Effector CD4-positive, alpha-beta T cell (primary cell): ENCODE measurements around the gene DYNLL1.
A peak's percentile ranks its signal among the peaks of the same experiment; 100 is the strongest.
"Not testable (repeated sequence)": the region's sequence is repeated elsewhere in the genome, so short reads cannot be mapped to it uniquely, and the experiment has no call there.

Experiments
- DNase-seq: peaks from one replicate; pipeline ENCODE4 v3.0.0-alpha.2; 2020
- total RNA-seq: gene quantifications from one replicate; lab custom pipeline; 2026; lab: John Stamatoyannopoulos, UW

DYNLL1 gene
- total RNA-seq = 62.1 reads per million, percentile 73 among the genes with 10 or more reads in this experiment

- DNase-seq = peak; percentile 96
Measured at GRCh38 chr12:120495731-120496412, at the start of gene DYNLL1. Gene DYNLL1, plus strand, starts transcription at chr12:120496113. Its CDS starts 309 bp downstream, at chr12:120496422.

GRCh38 chr12:120446844-120447178 is 49.1 kb upstream of the DYNLL1 start:
- not testable (repeated sequence) for DNase-seq

- no peak for DNase-seq
Measured at GRCh38 chr12:120447992-120448391, 47.9 kb upstream of the DYNLL1 start.

DNA sequence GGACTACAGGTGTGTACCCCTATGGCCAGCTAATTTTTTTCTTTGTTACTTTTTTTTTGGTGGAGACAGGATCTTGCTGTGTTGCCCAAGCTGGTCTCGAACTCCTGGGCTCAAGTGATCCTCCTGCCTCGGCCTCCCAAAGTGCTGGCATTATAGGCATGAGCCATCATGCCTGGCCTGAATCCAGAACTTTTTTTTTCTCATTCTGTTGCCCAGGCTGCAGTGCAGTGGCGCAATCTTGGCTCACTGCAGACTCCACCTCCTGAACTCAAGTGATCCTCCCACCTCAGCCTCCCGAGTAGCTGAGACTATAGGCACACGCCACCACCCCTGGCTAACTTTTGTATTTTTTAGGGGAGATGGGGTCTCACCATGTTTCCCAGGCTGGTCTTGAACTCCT is 43.4 kb upstream of the DYNLL1 start:
- DNase-seq = not testable (repeated sequence)

DNA sequence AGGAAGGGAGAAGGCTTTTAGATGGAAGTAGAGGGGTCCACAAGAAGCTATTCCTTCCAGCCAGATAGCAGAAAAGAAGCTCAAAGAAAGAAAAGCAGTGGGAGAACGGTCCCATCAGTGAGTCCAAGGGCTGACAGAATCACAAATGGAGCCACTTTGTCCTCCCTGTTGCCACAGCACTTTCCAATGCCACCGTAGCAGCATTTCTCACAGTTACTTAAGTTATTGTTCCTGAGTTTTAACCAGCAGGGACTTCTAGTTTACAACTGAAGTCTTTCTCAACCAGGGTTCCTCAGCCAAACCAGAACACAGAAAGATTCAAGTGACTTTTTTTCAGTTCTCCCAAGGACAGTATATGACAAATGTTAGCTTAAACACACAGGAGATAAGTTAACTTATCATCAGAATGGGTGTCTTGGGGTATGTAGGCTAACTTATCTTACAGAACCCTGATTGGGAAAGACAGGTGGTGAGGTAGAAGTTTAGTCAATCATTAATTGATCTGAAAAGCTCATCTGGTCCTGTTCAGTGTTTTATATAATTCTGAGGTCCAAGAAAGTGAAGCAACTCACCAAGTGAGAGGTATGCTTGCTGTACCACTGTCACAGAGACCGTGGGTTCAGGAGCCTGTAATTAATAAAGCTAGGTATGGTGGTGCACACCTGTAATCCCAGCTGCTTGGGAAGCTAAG is 42.7 kb upstream of the DYNLL1 start:
- no peak for DNase-seq

- DNase-seq = no peak
Measured at GRCh38 chr12:120453977-120454376, 41.9 kb upstream of the DYNLL1 start.

DNA sequence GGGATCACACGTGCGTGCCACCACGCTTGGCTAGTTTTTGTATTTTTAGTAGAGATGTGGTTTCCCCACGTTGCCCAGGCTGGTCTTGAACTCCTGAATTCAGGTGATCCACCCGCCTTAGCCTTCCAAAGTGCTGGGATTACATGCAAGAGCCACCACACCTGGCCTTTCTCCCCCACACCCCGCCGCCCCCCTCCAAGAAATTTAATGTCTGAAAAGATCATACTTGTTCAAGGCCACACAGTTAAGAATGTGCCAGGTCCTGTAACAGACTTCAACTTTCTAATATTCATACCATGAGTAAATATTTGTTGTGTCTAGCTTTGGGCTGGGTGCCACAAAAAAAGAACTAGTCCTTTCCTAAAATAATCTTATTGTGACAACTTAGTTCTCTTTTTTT is 40.6 kb upstream of the DYNLL1 start:
- no peak for DNase-seq

DNA sequence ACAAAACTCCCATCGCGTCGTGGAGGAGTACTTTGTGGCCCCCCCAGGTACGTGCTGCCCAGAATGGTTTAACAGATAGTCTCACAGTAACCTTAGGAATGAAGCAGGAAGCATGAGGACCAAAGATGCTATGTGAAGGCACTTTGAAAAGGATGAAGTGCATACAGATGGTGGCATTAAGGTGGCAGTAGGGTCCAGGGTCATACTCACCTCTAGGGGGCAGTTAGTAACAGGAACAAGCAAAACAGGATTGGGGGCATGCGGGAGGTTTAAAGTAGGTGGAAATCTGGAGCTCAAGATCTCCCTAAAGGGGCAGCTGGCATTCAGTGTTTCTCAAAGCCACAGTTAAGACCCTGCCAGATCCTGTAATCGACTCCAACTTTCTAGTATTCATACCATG is 38.8 kb upstream of the DYNLL1 start:
- no peak for DNase-seq

DNA sequence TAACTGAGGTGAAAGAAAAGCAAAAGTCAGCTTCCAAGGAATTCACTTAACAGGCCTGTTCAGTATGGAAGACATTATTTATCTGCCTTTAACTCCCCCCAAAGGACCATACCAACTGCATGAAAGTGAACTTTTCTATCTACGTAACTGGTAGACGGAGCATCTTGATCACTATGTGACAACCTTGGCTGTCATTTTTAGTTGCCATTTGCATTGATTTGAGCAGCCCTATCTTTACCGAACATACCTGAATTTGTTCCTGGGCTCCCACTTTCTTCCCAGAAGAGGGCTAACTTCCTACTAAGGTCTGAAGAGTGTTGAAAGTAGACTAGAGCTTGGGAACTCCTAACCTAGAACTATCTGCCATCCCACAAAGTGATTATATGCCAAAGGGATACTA is 35.8 kb upstream of the DYNLL1 start:
- DNase-seq = no peak

- no peak for DNase-seq
Measured at GRCh38 chr12:120462099-120462640, 33.7 kb upstream of the DYNLL1 start.

- no peak for DNase-seq
Measured at GRCh38 chr12:120463712-120464111, 32.2 kb upstream of the DYNLL1 start.

GRCh38 chr12:120465756-120466155 is 30.2 kb upstream of the DYNLL1 start:
- no peak for DNase-seq

DNA sequence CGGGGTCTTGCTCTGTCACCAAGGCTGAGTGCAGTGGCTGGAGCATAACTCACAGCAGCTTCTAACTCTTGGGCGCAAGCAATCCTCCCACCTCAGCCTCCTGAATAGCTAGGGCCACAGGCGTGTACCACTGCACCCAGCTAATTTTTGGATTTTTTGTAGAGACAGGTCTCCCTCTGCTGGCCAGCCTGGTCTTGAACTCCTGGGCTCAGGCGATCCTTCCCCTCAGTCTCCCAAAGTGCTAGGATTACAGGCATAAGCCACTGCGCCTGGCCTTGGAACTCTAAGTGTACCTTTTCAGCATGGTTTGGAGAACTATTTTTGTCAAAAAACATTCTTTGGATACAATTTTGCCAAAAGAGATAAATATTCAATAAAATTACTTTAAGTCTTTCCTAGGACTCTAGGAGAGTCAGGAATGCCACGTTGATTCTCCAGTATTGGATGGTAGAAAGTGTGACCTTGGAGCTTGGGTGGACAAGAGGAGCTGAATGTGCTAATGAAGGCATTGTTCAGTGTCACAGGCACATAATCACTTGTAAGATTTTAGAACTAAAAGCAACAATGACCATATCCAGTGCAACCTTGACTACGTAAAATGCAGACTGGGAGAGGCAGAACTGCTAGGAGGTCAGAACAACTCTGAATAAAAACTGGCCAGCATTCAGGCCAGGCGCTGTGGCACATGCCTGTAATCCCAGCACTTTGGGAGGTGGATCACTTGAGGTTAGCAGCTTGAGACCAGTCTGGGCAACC is 29.2 kb upstream of the DYNLL1 start:
- DNase-seq = no peak

DNA sequence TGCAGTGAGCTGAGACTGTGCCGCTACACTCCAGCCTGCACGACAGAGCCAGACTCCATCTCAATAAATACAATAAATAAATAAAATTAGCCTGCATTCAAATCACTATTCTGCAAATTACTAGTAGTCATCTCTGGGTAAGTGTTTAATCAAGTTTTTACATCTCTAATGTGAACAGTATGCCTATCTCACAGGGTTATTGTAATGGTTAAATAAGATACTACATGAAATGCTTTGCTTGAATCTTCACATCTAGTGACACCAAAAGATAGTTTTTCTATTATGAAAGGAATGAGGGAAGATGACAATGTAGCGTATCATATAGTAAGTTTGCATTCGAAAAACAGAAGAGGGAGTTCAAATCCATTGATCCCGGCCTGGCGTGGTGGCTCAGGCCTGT is 28.5 kb upstream of the DYNLL1 start:
- no peak for DNase-seq

GRCh38 chr12:120468325-120468820 is 27.5 kb upstream of the DYNLL1 start:
- no peak for DNase-seq

GRCh38 chr12:120468821-120469449 is 27.0 kb upstream of the DYNLL1 start:
- DNase-seq = no peak

DNA sequence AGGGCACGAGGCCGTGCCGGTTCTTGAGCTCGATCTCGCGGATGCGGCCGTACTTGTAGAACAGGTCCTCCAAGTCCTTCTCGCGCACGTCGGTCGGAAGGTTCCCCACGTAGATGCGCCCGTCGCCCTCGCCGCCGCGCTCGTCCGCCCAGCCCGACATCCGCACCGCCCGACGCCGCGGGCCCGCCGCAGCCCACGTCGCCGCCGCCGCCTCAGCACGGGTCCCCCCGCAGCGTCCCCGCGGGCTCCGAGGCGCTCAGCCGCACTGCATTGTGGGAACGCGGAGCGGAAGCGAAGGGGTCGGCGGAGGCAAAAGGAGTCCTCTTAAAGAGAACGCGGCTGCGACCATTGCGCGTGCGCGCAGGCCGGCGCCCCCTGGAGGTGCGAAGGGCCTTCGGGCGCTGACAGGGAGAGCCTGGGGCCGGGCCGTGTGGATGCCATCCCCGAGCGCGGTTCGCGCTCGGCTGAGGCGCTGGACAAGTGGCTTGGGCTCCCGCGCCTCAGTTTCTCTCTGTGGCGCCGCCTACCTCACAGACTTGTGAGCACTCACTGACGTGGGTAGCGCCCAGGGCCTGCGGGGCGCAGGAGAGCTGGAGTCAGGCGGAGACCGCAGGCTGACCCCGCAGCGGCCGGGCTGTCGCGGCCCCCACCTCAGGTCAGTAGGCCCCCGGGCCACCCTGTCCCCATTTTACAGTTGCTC is 26.3 kb upstream of the DYNLL1 start, which contains the start of gene SRSF9:
Gene SRSF9, minus strand, starts transcription at position 299 of the 700 bp plus-strand sequence. Its CDS starts 139 bp downstream, at position 160.
- peak; percentile 97 for DNase-seq

GRCh38 chr12:120470150-120470784 is 25.6 kb upstream of the DYNLL1 start:
- DNase-seq = no peak

DNA sequence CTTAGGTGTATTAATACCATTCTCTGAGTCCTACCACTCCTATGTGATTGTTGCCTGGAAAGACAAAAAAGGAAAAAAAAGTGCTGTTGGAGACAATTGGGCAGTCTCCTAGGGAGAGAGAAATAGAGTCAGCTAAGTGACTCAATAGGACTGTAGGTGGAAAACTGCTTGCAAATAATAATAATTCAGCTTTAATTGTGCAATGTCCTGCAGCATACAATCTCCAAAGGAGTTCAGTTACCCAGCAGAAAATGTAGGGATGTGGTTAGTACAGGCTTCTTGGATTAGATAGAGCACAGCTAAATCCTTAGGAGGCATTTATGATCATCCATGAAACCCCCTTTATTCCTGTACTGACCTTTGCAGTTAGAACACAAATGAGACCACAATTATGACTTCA is 23.4 kb upstream of the DYNLL1 start:
- no peak for DNase-seq

DNA sequence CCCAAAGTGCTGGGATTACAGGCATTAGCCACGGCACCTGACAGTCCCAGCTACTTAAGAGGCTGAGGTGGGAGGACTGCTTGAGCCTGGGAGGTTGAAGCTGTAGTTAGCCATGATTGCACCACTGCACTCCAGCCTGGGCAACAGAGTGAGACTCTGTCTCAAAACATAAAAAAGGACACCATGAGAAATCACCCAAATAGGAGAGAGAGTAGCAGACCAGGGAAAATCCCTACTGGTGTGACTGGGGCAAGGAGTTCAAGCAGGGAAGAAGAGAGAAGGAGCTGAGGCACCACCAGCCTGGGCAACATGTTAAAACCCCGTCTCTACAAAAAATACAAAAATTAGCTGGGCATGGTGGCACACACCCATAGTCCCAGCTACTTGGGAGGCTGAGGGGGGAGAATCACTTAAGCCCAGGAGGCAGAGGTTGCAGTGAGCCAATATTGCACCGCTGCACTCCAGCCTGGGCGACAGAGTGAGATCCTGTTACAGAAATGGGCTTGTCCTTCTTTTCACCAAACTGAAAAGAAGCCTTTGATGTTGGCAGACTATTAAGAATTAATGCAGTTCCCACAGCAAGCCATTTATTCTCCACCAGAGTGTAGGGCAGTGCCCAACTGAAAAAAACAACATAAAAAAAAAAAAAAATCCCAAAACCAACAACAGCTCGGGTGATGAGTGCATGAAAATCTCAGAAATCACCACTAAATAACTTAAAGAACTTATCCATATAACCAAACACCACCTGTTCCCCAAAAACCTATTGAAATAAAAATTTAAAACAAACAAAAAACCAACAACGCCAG is 21.9 kb upstream of the DYNLL1 start:
- DNase-seq = no peak

DNA sequence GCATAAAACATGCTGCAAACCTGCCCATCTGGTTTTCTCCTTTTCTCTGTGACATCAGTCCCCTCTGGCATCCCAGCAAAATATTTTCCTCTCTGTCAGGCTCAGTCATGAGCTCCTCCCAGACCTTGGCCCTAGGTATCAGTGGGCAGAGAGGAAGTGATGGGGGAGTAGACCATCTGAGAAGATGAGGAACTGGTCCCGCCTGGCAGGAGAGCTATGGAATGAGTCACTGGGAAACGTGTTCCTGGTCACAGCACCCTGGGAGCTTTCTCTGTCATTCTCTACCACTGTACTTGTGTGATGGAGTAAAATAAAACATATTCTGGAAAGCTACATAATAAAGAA is 21.3 kb upstream of the DYNLL1 start:
- DNase-seq = no peak
